SK-N-MC (cell line): ENCODE data around the gene TMEM95.
A peak's percentile ranks its signal among the peaks of the same experiment; 100 is the strongest.

Source experiments
- DNase-seq: peaks from one replicate; pipeline ENCODE4 v3.0.0-alpha.2; 2011; ENCODE audit warnings: low read depth, low spot score
- H3K27ac ChIP-seq: fragments of 200-600 bp; sonication (generic); 2 replicates; pipeline ENCODE4 v1.5.1; 2016; ENCODE audit warnings: mixed run types
- H3K36me3 ChIP-seq: fragments of 200-600 bp; sonication (generic); 2 replicates; pipeline ENCODE4 v1.6.1; 2017; ENCODE audit warnings: antibody characterized with exemption, low read length, mixed read lengths; ENCODE audit not compliant: insufficient read depth
- H3K4me3 ChIP-seq: fragments of 200-600 bp; sonication (generic); 2 replicates; pipeline ENCODE4 v1.5.1; 2016
- H3K9ac ChIP-seq: fragments of 200-600 bp; sonication (generic); 2 replicates; pipeline ENCODE4 v1.8.0; 2017; ENCODE audit warnings: mixed run types, mixed read lengths; ENCODE audit not compliant: insufficient read length
- H3K9me3 ChIP-seq: fragments of 200-600 bp; sonication (generic); 2 replicates; pipeline ENCODE4 v1.6.1; 2017; ENCODE audit warnings: low read depth, mild to moderate bottlenecking, antibody characterized with exemption, low read length, moderate library complexity, mixed read lengths
- EZH2 ChIP-seq: fragments of 200-600 bp; sonication (generic); IDR thresholded peaks from one replicate; pipeline ENCODE4 v1.6.1; 2017; ENCODE audit warnings: antibody characterized with exemption
- FOXP2 ChIP-seq: optimal IDR thresholded peaks from 2 replicates; pipeline ENCODE3; 2011; ENCODE audit warnings: mild to moderate bottlenecking, moderate library complexity; ENCODE audit not compliant: insufficient read depth; ENCODE audit errors: extremely low read length, control extremely low read depth
- POLR2AphosphoS5 ChIP-seq: IDR thresholded peaks from 2 replicates; pipeline ENCODE4 v1.6.1; 2012; ENCODE audit warnings: mild to moderate bottlenecking, low read depth, low read length, borderline replicate concordance

TMEM95 gene

GRCh38 chr17:7313088-7313889, 41.7 kb upstream of the TMEM95 start:
- Histone ChIP-seq H3K27ac (peak overlapping the region; percentile 81; the same call in 1 of the 2 replicates), H3K9ac (no peak overlapping the region), H3K9me3 (no peaks in the 10 kb centered on the region), H3K4me3 (no peak overlapping the region; the same call in 1 of the 2 replicates), H3K36me3 (peaks cover 54% of the 10 kb centered on the region)
- DNase-seq, result no peak
- TF ChIP-seq POLR2AphosphoS5 (no peak; the same call in 1 of the 2 replicates), EZH2 (no peak), FOXP2 (no peak)

- DNase-seq, result no peak
- H3K4me3 ChIP-seq, result peak overlapping the region; percentile 96
Observed at GRCh38 chr17:7313890-7314718, 40.9 kb upstream of the TMEM95 start.

GRCh38 chr17:7314719-7315569, 40.0 kb upstream of the TMEM95 start, which contains the start of gene GPS2:
GPS2 (minus strand) TSS chr17:7315360; CDS start chr17:7315052, 308 bp downstream.
- Histone ChIP-seq H3K4me3 (peak within 1 kb of the TSS; percentile 96), H3K9me3 (no peaks in the 10 kb centered on the region), H3K27ac (peak within 1 kb of the TSS; percentile 81), H3K36me3 (peaks cover 50% of the 10 kb centered on the region), H3K9ac (peak within 1 kb of the TSS; percentile 93)
- no peak for DNase-seq
- TF ChIP-seq POLR2AphosphoS5 (peak; percentile 71; the same call in 1 of the 2 replicates), EZH2 (no peak), FOXP2 (no peak)

More at GRCh38 chr17:7313890-7314718, 40.9 kb upstream of the TMEM95 start:
- Histone ChIP-seq H3K9ac (peak overlapping the region; percentile 93), H3K36me3 (peaks cover 58% of the 10 kb centered on the region), H3K9me3 (no peaks in the 10 kb centered on the region), H3K27ac (peak overlapping the region; percentile 81; the same call in 1 of the 2 replicates)
- TF ChIP-seq EZH2 (no peak), POLR2AphosphoS5 (no peak), FOXP2 (no peak)

GRCh38 chr17:7315570-7316235, 39.3 kb upstream of the TMEM95 start:
- H3K9ac ChIP-seq, result peak overlapping the region; percentile 93
- H3K36me3 ChIP-seq, result peaks cover 47% of the 10 kb centered on the region
- peak overlapping the region; percentile 81 for H3K27ac ChIP-seq
- TF ChIP-seq EZH2 (no peak), FOXP2 (no peak), POLR2AphosphoS5 (no peak)
- no peak for DNase-seq
- H3K4me3 ChIP-seq, result peak overlapping the region; percentile 96
- no peaks in the 10 kb centered on the region for H3K9me3 ChIP-seq

- TF ChIP-seq FOXP2, result no peak
- TF ChIP-seq POLR2AphosphoS5, result no peak
- TF ChIP-seq EZH2, result no peak
Observed at GRCh38 chr17:7317161-7317803, 37.7 kb upstream of the TMEM95 start.

GRCh38 chr17:7318121-7318860, 36.7 kb upstream of the TMEM95 start:
- no peak for TF ChIP-seq FOXP2
- no peak for TF ChIP-seq EZH2
- TF ChIP-seq POLR2AphosphoS5, result no peak
- Histone ChIP-seq H3K9ac (no peak overlapping the region), H3K9me3 (no peaks in the 10 kb centered on the region), H3K4me3 (no peak overlapping the region), H3K27ac (no peak overlapping the region), H3K36me3 (peaks cover 48% of the 10 kb centered on the region)
- no peak for DNase-seq

More at GRCh38 chr17:7317161-7317803, 37.7 kb upstream of the TMEM95 start:
- H3K36me3 ChIP-seq, result peaks cover 48% of the 10 kb centered on the region
- no peak overlapping the region for H3K4me3 ChIP-seq
- no peaks in the 10 kb centered on the region for H3K9me3 ChIP-seq
- no peak for DNase-seq
- H3K9ac ChIP-seq, result no peak overlapping the region
- no peak overlapping the region for H3K27ac ChIP-seq
